ENCODE results near the gene SLMAP. TPM values are rescaled to one million over a fixed set of nuclear protein-coding genes. Genes with fewer than 3 reads are reported as not detected.

The SLMAP gene
- total RNA-seq, 2 donors from 2014 or later, result 76.3 to 131 TPM

DNA sequence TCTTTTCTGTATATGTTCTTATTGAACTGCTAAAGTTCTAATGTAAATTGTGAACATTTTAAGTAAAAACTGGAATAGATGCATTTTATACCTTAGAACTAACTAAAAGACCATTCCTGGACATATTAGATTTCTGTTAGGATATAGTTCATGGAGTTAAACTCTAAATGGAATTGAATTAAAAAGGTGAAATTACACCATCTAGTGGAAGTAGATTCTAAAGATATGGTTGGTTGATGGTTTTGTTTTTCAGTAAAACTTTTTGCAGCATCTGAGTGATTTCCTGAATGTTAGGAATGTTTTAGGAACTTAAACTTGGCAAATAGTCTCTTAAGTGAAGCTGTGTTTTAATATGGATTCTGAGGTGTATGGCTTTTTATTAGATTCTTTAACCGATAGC is 96.8 kb downstream of the SLMAP start:
- no peak for DNase-seq (ENCODE audit: low spot score)
- Histone ChIP-seq H3K27ac (no peak overlapping the region), H3K4me1 (replicated peaks) (no peaks in the 10 kb centered on the region)

DNA sequence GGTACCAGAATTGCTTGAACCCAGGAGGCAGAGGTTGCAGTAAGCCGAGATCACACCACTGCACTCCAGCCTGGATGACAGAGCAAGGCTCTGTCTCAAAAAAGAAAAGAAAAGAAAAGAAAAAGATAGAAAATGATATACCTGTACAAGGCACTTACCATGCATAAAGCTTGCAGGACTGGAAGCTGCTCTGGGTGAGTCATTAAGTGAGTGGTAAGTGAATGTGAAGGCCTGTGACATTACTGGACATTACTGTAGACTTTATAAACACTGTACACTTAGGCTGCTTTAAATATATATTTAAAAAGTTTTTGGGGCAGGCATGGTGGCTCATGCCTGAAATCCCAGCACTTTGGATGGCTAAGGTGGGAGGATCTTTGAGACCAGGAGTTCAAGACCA is 99.2 kb downstream of the SLMAP start:
- Histone ChIP-seq H3K9me3 (no peaks in the 10 kb centered on the region), H3K36me3 (no peaks in the 10 kb centered on the region), H3K4me3 (no peak overlapping the region), H3K27me3 (replicated peaks; ENCODE audit: insufficient read depth) (no peaks in the 10 kb centered on the region), H3K4me1 (replicated peaks) (no peaks in the 10 kb centered on the region), H3K27ac (no peak overlapping the region)
- no peak for DNase-seq (ENCODE audit: low spot score)
- intact Hi-C loops (cut with DNase I), result loop anchor here (10.0 kb wide), 1 partner anchor 460 kb away; no protein-coding TSS in a partner anchor
- TF ChIP-seq, protein P1, sequence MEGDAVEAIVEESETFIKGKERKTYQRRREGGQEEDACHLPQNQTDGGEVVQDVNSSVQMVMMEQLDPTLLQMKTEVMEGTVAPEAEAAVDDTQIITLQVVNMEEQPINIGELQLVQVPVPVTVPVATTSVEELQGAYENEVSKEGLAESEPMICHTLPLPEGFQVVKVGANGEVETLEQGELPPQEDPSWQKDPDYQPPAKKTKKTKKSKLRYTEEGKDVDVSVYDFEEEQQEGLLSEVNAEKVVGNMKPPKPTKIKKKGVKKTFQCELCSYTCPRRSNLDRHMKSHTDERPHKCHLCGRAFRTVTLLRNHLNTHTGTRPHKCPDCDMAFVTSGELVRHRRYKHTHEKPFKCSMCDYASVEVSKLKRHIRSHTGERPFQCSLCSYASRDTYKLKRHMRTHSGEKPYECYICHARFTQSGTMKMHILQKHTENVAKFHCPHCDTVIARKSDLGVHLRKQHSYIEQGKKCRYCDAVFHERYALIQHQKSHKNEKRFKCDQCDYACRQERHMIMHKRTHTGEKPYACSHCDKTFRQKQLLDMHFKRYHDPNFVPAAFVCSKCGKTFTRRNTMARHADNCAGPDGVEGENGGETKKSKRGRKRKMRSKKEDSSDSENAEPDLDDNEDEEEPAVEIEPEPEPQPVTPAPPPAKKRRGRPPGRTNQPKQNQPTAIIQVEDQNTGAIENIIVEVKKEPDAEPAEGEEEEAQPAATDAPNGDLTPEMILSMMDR (IDR thresholded peaks at IDR 0.05), result no peak
- TF ChIP-seq POLR2A (IDR thresholded peaks at IDR 0.05), result no peak
- TF ChIP-seq POLR2AphosphoS5 (IDR thresholded peaks at IDR 0.05), result no peak
- 100% methylated on average over 1 of the region's 1 CpG for WGBS

More for the DNA sequence above, 96.8 kb downstream of the SLMAP start:
- H3K27me3 ChIP-seq (replicated peaks; ENCODE audit: insufficient read depth), result no peaks in the 10 kb centered on the region
- 79% methylated on average over 1 of the region's 1 CpG for WGBS
- H3K36me3 ChIP-seq, result no peaks in the 10 kb centered on the region
- no peak for TF ChIP-seq POLR2A (IDR thresholded peaks at IDR 0.05)
- TF ChIP-seq, protein P1 (IDR thresholded peaks at IDR 0.05), result peak in 3 of 4 experiments; percentile 26 to 43 (median 43)
- intact Hi-C loops (cut with DNase I), result loop anchor here (10.0 kb wide), 1 partner anchor 458 kb away; no protein-coding TSS in a partner anchor
- H3K9me3 ChIP-seq, result no peaks in the 10 kb centered on the region
- H3K4me3 ChIP-seq, result no peak overlapping the region

DNA sequence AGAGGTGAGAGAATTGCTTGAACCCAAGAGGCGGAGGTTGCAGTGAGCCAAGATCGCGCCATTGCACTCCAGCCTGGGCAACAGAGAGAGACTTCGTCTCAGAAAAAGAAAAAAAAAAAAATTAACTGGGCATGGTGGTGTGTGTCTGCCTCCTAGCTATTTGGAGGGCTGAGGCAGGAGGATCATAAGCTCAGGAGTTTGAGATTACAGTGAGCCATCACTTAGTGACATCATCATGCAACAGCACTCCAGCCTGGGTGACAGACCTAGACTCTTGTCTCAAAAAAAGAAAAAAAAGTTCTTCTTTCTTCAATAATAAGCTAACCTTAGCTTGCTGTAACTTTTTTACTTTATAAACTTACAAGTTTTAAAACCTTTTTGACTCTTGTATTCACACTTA is 99.8 kb downstream of the SLMAP start:
- WGBS, result 86% methylated on average over 4 of the region's 4 CpGs
- Histone ChIP-seq H3K36me3 (no peaks in the 10 kb centered on the region), H3K4me3 (no peak overlapping the region), H3K4me1 (replicated peaks) (no peaks in the 10 kb centered on the region), H3K27ac (no peak overlapping the region), H3K9me3 (no peaks in the 10 kb centered on the region), H3K27me3 (replicated peaks; ENCODE audit: insufficient read depth) (no peaks in the 10 kb centered on the region)
- TF ChIP-seq POLR2AphosphoS5 (IDR thresholded peaks at IDR 0.05) (no peak), POLR2A (IDR thresholded peaks at IDR 0.05) (no peak)
- TF ChIP-seq, protein P1 (IDR thresholded peaks at IDR 0.05), result no peak
- DNase-seq (ENCODE audit: low spot score), result no peak
- intact Hi-C loops (cut with DNase I), result loop anchor here (10.0 kb wide), 1 partner anchor 461 kb away; no protein-coding TSS in a partner anchor

GRCh38 chr3:57856675-57857074 is 100.6 kb downstream of the SLMAP start:
- Histone ChIP-seq H3K4me3 (no peak overlapping the region), H3K9me3 (no peaks in the 10 kb centered on the region), H3K36me3 (no peaks in the 10 kb centered on the region), H3K4me1 (replicated peaks) (no peaks in the 10 kb centered on the region), H3K27me3 (replicated peaks; ENCODE audit: insufficient read depth) (no peaks in the 10 kb centered on the region), H3K27ac (no peak overlapping the region)
- intact Hi-C loops (cut with DNase I), result loop anchor here (10.0 kb wide), 1 partner anchor 462 kb away; no protein-coding TSS in a partner anchor
- DNase-seq (ENCODE audit: low spot score), result no peak
- 62% methylated on average over 2 of the region's 2 CpGs for WGBS
- no peak for TF ChIP-seq POLR2A (IDR thresholded peaks at IDR 0.05)
- TF ChIP-seq, protein P1 (IDR thresholded peaks at IDR 0.05), result peak in 2 of 4 experiments; percentile 5 to 8

- Histone ChIP-seq H3K27ac (no peak overlapping the region), H3K9me3 (no peaks in the 10 kb centered on the region), H3K27me3 (replicated peaks; ENCODE audit: insufficient read depth) (no peaks in the 10 kb centered on the region), H3K36me3 (no peaks in the 10 kb centered on the region), H3K4me1 (replicated peaks) (no peaks in the 10 kb centered on the region), H3K4me3 (no peak overlapping the region)
- intact Hi-C loops (cut with DNase I), result loop anchor here (5.0 to 10.0 kb wide), 2 partner anchors 134 to 312 kb away; no protein-coding TSS in a partner anchor
- DNase-seq (ENCODE audit: low spot score), result no peak
- TF ChIP-seq POLR2A (IDR thresholded peaks at IDR 0.05), result no peak
- TF ChIP-seq, protein P1 (IDR thresholded peaks at IDR 0.05), result no peak
- no peak for TF ChIP-seq POLR2AphosphoS5 (IDR thresholded peaks at IDR 0.05)
Measured at GRCh38 chr3:57862894-57863293, 106.8 kb downstream of the SLMAP start.

Data from prostate gland (tissue), 2 donors.